SU-DHL-6 (cell line): ENCODE data around the gene RO60.

ENCODE experiments used
- H2AFZ ChIP-seq: fragments of 200-600 bp; sonication (generic); 2 replicates; pipeline ENCODE4 v1.6.1; 2014; ENCODE audit warnings: low read depth, mild to moderate bottlenecking, moderate library complexity, mixed read lengths, antibody characterized with exemption, low read length; ENCODE audit not compliant: severe bottlenecking
- H3F3A ChIP-seq: fragments of 200-600 bp; shearing (Covaris generic); 2 replicates; pipeline ENCODE4 v1.6.0; 2016; ENCODE audit warnings: antibody characterized with exemption, mild to moderate bottlenecking; ENCODE audit not compliant: insufficient read depth
- H3K27ac ChIP-seq: fragments of 200-600 bp; sonication (generic); 2 replicates; pipeline ENCODE4 v1.5.1; 2016; ENCODE audit warnings: low read depth, mild to moderate bottlenecking, low read length, moderate library complexity, mixed read lengths
- H3K27me3 ChIP-seq: fragments of 200-600 bp; sonication (generic), shearing (Covaris generic); 2 replicates; pipeline ENCODE4 v1.6.0; 2014; ENCODE audit warnings: mild to moderate bottlenecking, low read length
- H3K36me3 ChIP-seq: fragments of 200-600 bp; sonication (generic); 2 replicates; pipeline ENCODE4 v1.6.1; 2014; ENCODE audit warnings: mild to moderate bottlenecking, low read length, mixed read lengths
- H3K4me2 ChIP-seq: fragments of 300-600, 200-600 bp; shearing (Covaris generic), sonication (generic); 2 replicates; pipeline ENCODE4 v1.6.0; 2014; ENCODE audit warnings: low read length, low read depth, mild to moderate bottlenecking; ENCODE audit not compliant: poor library complexity, severe bottlenecking
- H3K4me3 ChIP-seq: fragments of 200-600 bp; sonication (generic); 2 replicates; pipeline ENCODE4 v1.5.1; 2014; ENCODE audit warnings: antibody characterized with exemption, low read length, mild to moderate bottlenecking, mixed read lengths; ENCODE audit not compliant: insufficient read depth, poor library complexity, severe bottlenecking
- H3K79me2 ChIP-seq: fragments of 200-600 bp; sonication (generic); 2 replicates; pipeline ENCODE4 v1.6.1; 2014; ENCODE audit warnings: mild to moderate bottlenecking, low read length, moderate library complexity; ENCODE audit not compliant: insufficient read depth
- H3K9ac ChIP-seq: fragments of 200-600 bp; sonication (generic); 2 replicates; pipeline ENCODE4 v1.7.0; 2014; ENCODE audit warnings: mild to moderate bottlenecking, low read length
- H3K9me2 ChIP-seq: fragments of 200-600 bp; sonication (generic); replicated peaks from 2 replicates; pipeline ENCODE4 v1.6.1; 2014; ENCODE audit warnings: low read length; ENCODE audit not compliant: insufficient read depth
- H3K9me3 ChIP-seq: fragments of 200-600 bp; sonication (generic); 2 replicates; pipeline ENCODE4 v1.6.1; 2014; ENCODE audit warnings: low read length, mixed read lengths; ENCODE audit not compliant: insufficient read depth
- H4K20me1 ChIP-seq: fragments of 200-600 bp; sonication (generic); 2 replicates; pipeline ENCODE4 v1.6.1; 2014; ENCODE audit warnings: low read depth, mild to moderate bottlenecking, antibody characterized with exemption, low read length, moderate library complexity, mixed read lengths
- CTCF ChIP-seq: fragments of 200-600 bp; sonication (generic); IDR thresholded peaks from one replicate; pipeline ENCODE4 v1.5.1; 2017; ENCODE audit warnings: antibody characterized with exemption, mild to moderate bottlenecking, low read length, moderate library complexity; ENCODE audit not compliant: insufficient read depth, poor library complexity, severe bottlenecking
- EZH2phosphoT487 ChIP-seq: fragments of 200-600 bp; sonication (generic), shearing (Covaris generic); conservative IDR thresholded peaks from 2 replicates; pipeline ENCODE4 v1.6.1; 2018; ENCODE audit warnings: mild to moderate bottlenecking, antibody characterized with exemption, low read length, moderate library complexity, mixed read lengths

The RO60 gene

GRCh38 chr1:193083365-193084088, 24.1 kb downstream of the RO60 start:
- H4K20me1 ChIP-seq, result no peaks in the 10 kb centered on the region
- H3K27ac ChIP-seq, result no peak overlapping the region
- peaks cover 68% of the 10 kb centered on the region for H3K36me3 ChIP-seq
- TF ChIP-seq CTCF (no peak), EZH2phosphoT487 (no peak)
- no peak overlapping the region for H3K9ac ChIP-seq
- no peak overlapping the region for H3K4me3 ChIP-seq
- no peaks in the 10 kb centered on the region for H3K9me3 ChIP-seq
- H3K4me2 ChIP-seq, result no peak overlapping the region
- 0 out of 2 replicates have a peak, but pooled peaks cover 7% of the 10 kb centered on the region for H3F3A ChIP-seq
- H3K9me2 ChIP-seq, result no peaks in the 10 kb centered on the region
- H3K27me3 ChIP-seq, result no peaks in the 10 kb centered on the region
- H2AFZ ChIP-seq, result no peak overlapping the region
- no peaks in the 10 kb centered on the region for H3K79me2 ChIP-seq

- no peaks in the 10 kb centered on the region for H3K9me2 ChIP-seq
- TF ChIP-seq CTCF (no peak), EZH2phosphoT487 (no peak)
- no peak overlapping the region for H3K27ac ChIP-seq
- H3K9ac ChIP-seq, result no peak overlapping the region
- no peaks in the 10 kb centered on the region for H3K79me2 ChIP-seq
- H3F3A ChIP-seq, result peaks cover 9% of the 10 kb centered on the region
- no peaks in the 10 kb centered on the region for H3K27me3 ChIP-seq
- no peaks in the 10 kb centered on the region for H4K20me1 ChIP-seq
- peaks cover 64% of the 10 kb centered on the region for H3K36me3 ChIP-seq
- H3K4me2 ChIP-seq, result no peak overlapping the region
- H2AFZ ChIP-seq, result no peak overlapping the region
- no peaks in the 10 kb centered on the region for H3K9me3 ChIP-seq
- H3K4me3 ChIP-seq, result no peak overlapping the region
Measured at GRCh38 chr1:193085263-193085662, 25.9 kb downstream of the RO60 start.

GRCh38 chr1:193086342-193086741, 26.9 kb downstream of the RO60 start:
- no peak overlapping the region for H3K9ac ChIP-seq
- H3K79me2 ChIP-seq, result no peaks in the 10 kb centered on the region
- H3K9me2 ChIP-seq, result no peaks in the 10 kb centered on the region
- H3K4me3 ChIP-seq, result no peak overlapping the region
- peaks cover 63% of the 10 kb centered on the region for H3K36me3 ChIP-seq
- H4K20me1 ChIP-seq, result no peaks in the 10 kb centered on the region
- H3K9me3 ChIP-seq, result no peaks in the 10 kb centered on the region
- no peak overlapping the region for H3K4me2 ChIP-seq
- no peaks in the 10 kb centered on the region for H3K27me3 ChIP-seq
- no peak overlapping the region for H2AFZ ChIP-seq
- no peak for TF ChIP-seq CTCF
- TF ChIP-seq EZH2phosphoT487, result no peak
- H3K27ac ChIP-seq, result no peak overlapping the region
- H3F3A ChIP-seq, result peaks cover 18% of the 10 kb centered on the region
